ENCODE data around the gene CALN1. TPM values are rescaled to one million over a fixed set of nuclear protein-coding genes. Genes with fewer than 3 reads are reported as not detected.

The CALN1 gene
- total and polyA plus RNA-seq, 9 donors, result under 0.01 to 0.18 (median 0.13) TPM; not detected in 2

GRCh38 chr7:71817916-71818315 is 594.2 kb downstream of the CALN1 start:
- 46 to 93% (median 89%) methylated on average over 1 of the region's 1 CpG for WGBS, 3 donors
- Histone ChIP-seq H3K27ac (no peak overlapping the region), H3K27me3 (no peaks in the 10 kb centered on the region), H3K36me3 (no peaks in the 10 kb centered on the region), H3K9me3 (no peaks in the 10 kb centered on the region), H3K4me3 (no peak overlapping the region), H3K4me1 (ENCODE audit: insufficient read depth) (no peaks in the 10 kb centered on the region)
- no peak for DNase-seq
- no peak for TF ChIP-seq CTCF (IDR thresholded peaks at IDR 0.05)
- no peak for TF ChIP-seq EP300 (IDR thresholded peaks at IDR 0.05)
- no peak for TF ChIP-seq POLR2A (IDR thresholded peaks at IDR 0.05)
- intact Hi-C loops (cut with DNase I), result no loop called here

- no peak for DNase-seq
- intact Hi-C loops (cut with DNase I), result no loop called here
- H3K4me1 ChIP-seq (ENCODE audit: insufficient read depth), result no peaks in the 10 kb centered on the region
- H3K9me3 ChIP-seq, result no peaks in the 10 kb centered on the region
- no peak overlapping the region for H3K4me3 ChIP-seq
- TF ChIP-seq CTCF (IDR thresholded peaks at IDR 0.05), result no peak
- TF ChIP-seq POLR2A (IDR thresholded peaks at IDR 0.05), result no peak
- TF ChIP-seq EP300 (IDR thresholded peaks at IDR 0.05), result no peak
- WGBS, 3 donors, result 44 to 100% (median 95%) methylated on average over 1 of the region's 1 CpG
- H3K36me3 ChIP-seq, result no peaks in the 10 kb centered on the region
- H3K27ac ChIP-seq, result no peak overlapping the region
- no peaks in the 10 kb centered on the region for H3K27me3 ChIP-seq
Measured at GRCh38 chr7:71808115-71808514, 604.0 kb downstream of the CALN1 start.

- no peaks in the 10 kb centered on the region for H3K27me3 ChIP-seq
- no peak overlapping the region for H3K4me3 ChIP-seq
- H3K36me3 ChIP-seq, result no peaks in the 10 kb centered on the region
- 80 to 83% (median 81%) methylated on average over 3 of the region's 3 CpGs for WGBS, 3 donors
- no peaks in the 10 kb centered on the region for H3K4me1 ChIP-seq (ENCODE audit: insufficient read depth)
- H3K27ac ChIP-seq, result no peak overlapping the region
- intact Hi-C loops (cut with DNase I), result no loop called here
- DNase-seq, result no peak
- no peaks in the 10 kb centered on the region for H3K9me3 ChIP-seq
- TF ChIP-seq POLR2A (IDR thresholded peaks at IDR 0.05) (no peak), EP300 (IDR thresholded peaks at IDR 0.05) (no peak), CTCF (IDR thresholded peaks at IDR 0.05) (no peak)
Measured at GRCh38 chr7:71804256-71804655, 607.9 kb downstream of the CALN1 start.

GRCh38 chr7:71801976-71802375 is 610.2 kb downstream of the CALN1 start:
- DNase-seq, result no peak
- no peak overlapping the region for H3K27ac ChIP-seq
- H3K4me1 ChIP-seq (ENCODE audit: insufficient read depth), result no peaks in the 10 kb centered on the region
- no peak overlapping the region for H3K4me3 ChIP-seq
- TF ChIP-seq POLR2A (IDR thresholded peaks at IDR 0.05) (no peak), CTCF (IDR thresholded peaks at IDR 0.05) (no peak), EP300 (IDR thresholded peaks at IDR 0.05) (no peak)
- intact Hi-C loops (cut with DNase I), result no loop called here
- H3K27me3 ChIP-seq, result no peaks in the 10 kb centered on the region
- H3K9me3 ChIP-seq, result no peaks in the 10 kb centered on the region
- no peaks in the 10 kb centered on the region for H3K36me3 ChIP-seq
- 75 to 81% (median 77%) methylated on average over 4 of the region's 4 CpGs for WGBS, 3 donors

- WGBS, 3 donors, result 88 to 91% (median 90%) methylated on average over 11 of the region's 11 CpGs
- H3K36me3 ChIP-seq, result no peaks in the 10 kb centered on the region
- no peaks in the 10 kb centered on the region for H3K9me3 ChIP-seq
- no peak for DNase-seq
- intact Hi-C loops (cut with DNase I), result no loop called here
- no peaks in the 10 kb centered on the region for H3K4me1 ChIP-seq (ENCODE audit: insufficient read depth)
- TF ChIP-seq POLR2A (IDR thresholded peaks at IDR 0.05) (no peak), EP300 (IDR thresholded peaks at IDR 0.05) (no peak), CTCF (IDR thresholded peaks at IDR 0.05) (no peak)
- H3K4me3 ChIP-seq, result no peak overlapping the region
- no peak overlapping the region for H3K27ac ChIP-seq
- no peaks in the 10 kb centered on the region for H3K27me3 ChIP-seq
Measured at GRCh38 chr7:71800321-71800720, 611.8 kb downstream of the CALN1 start.

Measured in ovary (tissue), 9 donors.